Islet precursor cell (in vitro differentiated cells): ENCODE measurements around the gene DLL1.

ENCODE experiments used
- DNase-seq: peaks from one replicate; pipeline ENCODE4 v3.0.0-alpha.2; 2018

The DLL1 gene

DNA sequence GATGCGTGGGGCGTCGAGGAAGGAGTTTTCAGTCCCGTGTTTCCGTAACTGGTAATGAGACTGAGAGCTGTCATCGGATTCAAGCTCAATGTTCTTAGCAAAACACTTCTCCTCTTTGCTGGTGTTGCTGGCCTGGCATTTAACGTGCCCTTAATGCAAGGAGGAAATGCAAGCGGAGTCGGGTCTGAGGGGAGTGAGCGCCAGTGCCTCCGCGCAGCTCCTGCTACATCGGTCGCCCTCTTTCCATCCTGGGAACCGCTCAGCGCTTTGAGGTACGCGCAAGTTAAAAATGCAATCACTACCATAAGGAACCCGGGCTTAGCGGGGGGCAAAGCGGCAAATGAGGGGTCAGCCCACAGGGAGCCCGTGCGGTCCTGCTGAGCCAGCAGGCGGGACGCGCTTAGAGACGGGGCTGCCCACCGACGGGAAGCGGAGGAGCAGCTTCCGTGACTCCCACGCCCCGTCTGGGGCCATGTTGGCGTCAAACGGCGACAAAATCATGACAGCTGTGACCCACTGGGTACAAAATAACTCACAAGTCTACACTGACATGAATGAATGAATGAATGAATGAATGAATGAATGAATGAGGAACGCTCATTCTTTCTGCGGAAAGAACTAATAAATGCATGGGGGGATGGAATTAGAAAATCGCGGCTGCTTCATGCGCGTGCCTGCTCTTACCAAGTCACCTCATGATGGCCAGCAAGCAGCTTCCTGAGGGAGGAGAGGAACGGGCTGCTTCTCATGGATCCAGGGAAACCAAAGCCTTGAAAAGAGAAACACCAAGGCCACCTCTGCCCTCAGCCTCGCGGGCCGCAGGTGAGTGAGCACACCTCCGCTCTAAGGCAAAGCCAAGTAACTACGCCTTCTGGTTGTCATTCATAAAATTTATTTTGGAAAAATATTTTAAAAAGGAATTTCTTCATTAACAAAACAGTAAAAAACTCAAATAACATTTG, 9.3 kb downstream of the DLL1 start:
- DNase-seq: no peak

- DNase-seq: no peak
Observed at GRCh38 chr6:170280689-170281045, 10.2 kb downstream of the DLL1 start.

DNA sequence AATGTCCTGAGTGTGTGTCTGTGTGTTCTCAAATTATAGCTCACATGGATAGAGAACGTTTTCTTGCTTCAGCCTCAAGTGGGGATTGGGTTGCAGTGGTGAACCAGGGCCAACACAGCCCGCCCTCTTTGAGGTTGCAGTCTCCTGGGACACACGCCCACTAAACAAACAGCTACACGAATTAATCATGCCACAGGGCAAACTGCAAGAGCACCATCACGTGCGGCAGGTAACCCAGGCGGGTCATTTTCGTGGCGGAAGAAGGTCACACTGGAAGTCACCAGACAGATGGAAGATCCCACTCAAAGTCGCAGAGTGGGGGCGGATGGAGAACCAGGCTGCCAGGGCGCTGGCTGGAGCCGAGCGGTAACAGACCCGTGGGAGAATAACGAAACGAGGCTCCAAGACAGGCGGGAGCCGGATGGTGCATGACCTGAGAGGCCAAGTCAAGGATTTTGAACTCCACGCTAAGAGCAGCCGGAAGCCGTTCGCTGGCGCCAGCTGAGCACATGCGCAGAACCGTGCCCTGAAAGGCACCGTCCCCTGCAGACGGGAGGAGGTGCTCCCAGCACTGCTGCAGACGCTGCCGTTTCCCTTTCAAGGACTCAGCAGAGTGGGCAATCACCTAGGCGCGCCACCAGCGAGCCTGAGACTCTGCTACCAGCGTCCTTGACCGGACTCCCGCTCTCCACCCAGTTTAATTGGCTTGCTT, 10.7 kb downstream of the DLL1 start:
- no peak for DNase-seq

DNA sequence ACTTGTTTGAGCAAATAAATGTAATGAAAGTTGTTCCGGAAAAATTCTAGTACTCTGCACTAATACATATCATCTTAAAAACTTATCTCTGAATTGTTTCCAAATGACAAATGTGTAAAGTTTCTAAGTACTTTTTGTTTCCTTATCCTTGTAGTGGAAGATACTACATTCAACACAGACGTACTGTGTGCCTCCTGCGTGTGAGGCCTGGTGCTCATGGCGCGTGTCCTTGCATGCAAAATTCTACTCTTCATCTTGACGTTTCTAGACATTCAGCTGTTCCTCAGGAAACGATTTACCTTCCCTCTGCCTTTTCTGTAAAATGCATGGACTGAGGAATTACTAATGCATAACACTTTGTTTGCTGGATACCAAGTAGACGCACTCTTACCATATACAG, 11.5 kb downstream of the DLL1 start:
- DNase-seq: no peak

DNA sequence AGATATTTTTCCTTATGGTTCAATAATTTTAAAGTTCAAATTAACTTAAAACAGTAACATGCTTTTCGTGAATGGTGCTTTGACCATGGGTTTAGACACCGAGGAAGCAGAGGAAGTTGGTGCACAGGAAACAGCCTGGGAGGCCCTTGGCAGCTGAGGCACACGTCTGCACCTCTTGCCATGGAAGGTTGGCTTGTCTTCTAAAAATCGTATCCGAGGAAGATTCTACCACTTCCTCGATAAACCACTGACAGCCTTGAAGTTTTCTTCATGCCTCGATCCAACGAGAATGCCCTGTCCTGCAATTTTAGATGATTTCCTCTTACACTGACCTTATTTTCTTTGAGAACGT, 12.2 kb downstream of the DLL1 start:
- no peak for DNase-seq

DNA sequence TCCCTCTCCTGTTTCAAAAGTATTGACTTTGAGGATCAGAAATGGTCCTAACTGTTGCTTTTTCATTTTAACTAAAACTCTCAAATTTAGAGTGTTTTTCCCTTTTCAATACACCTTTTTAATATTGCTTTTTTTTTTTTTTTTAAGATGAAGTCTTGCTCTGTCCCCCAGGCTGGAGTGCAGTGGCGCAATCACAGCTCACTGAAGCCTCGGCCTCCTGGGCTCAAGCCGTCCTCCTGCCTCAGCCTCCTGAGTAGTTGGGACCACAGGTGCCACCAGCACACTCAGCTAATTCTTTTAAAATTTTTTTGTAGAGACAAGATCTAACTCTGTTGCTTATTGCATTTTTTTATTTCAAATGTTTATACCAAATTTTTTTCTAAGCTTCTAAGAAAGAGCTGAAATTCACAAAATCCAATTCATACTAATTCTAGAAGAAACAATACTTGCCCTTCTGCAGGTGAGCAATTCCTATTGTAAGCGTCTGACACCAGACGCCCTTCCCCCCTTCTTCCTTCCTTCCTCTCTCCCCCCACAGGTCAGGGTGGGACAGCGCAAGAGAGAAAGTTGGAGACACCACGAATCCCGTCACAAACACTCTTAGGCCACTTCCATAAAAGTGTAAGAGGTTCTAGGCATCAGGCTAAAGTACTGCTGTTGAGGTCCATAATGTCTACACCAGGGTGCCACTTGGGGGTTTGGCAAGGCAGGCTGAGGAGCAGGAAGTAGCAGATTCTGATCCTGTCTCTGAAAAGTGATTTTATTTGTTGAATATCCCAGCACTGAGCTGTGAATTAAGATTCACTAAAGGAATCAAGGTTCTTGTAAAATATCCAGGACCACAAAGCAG, 12.8 kb downstream of the DLL1 start:
- DNase-seq: no peak

GRCh38 chr6:170276369-170277057, 14.4 kb downstream of the DLL1 start:
- DNase-seq: no peak

DNA sequence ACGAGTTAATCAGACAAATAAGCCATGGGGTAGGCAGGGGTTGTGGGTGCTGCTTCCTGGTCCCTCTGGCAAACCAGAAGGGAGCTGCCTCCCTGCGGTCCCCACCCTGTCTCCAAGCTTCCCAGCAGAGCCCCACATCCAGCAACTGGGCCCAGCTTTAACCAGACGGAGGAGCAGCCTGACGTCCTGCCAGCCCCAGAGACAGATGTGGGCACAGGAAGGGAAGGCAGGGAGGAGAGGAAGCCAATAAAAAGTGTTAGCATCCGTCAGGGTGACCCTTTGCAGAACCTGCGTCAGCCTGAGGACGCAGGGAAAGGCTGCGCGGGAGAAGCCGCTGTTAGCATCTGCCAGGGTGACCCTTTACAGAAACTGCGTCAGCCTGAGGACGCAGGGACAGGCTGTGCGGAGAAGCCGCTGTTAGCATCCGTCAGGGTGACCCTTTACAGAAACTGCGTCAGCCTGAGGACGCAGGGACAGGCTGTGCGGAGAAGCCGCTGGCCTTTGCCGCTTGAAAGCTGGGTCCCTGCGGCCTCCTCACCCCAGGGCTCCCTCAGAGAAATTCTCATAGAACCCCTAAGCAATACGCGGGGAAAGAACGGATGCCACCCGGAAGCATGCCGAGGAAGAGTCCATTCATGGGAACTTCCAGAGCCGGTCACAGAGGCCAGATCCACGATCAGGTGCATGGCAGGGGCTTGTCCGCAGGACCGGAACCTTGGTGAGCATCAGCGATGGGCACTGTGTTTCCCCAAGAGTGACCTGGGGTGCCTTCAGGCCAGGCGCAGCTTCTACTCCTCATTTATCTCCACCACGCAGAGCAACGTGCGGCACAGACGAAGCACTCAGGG, 15.9 kb downstream of the DLL1 start:
- DNase-seq: no peak

- no peak for DNase-seq
Observed at GRCh38 chr6:170273681-170274080, 17.2 kb downstream of the DLL1 start.

- DNase-seq: no peak
Observed at GRCh38 chr6:170273191-170273590, 17.7 kb downstream of the DLL1 start.

GRCh38 chr6:170272341-170273065, 18.4 kb downstream of the DLL1 start:
- DNase-seq: no peak

DNA sequence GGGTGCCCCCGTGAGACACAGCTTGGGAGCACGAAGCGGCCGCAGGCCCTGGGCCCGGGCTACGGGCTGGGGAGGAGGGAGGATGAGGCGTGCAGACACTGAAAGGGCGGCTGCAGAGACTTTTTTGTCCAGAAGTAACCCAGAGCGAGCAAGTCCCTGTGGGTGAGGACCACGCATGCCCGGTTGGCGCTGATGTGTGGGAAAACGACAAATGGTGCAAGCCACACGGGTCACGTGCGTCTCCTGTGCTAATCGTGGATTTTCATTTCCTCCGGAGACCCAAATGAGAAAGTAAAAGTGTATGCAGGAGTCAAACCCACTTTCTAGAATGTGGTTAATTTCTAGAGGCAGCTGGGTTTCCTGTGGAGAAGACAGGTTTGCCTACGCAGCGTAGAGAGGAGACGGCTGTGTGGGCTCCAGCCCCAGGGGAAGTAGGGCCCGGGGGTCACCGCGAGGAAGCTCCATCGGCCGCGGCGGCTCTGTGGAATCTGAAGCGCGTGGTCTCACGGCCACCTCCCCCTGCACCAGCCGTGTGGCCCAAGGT, 19.0 kb downstream of the DLL1 start:
- no peak for DNase-seq

DNA sequence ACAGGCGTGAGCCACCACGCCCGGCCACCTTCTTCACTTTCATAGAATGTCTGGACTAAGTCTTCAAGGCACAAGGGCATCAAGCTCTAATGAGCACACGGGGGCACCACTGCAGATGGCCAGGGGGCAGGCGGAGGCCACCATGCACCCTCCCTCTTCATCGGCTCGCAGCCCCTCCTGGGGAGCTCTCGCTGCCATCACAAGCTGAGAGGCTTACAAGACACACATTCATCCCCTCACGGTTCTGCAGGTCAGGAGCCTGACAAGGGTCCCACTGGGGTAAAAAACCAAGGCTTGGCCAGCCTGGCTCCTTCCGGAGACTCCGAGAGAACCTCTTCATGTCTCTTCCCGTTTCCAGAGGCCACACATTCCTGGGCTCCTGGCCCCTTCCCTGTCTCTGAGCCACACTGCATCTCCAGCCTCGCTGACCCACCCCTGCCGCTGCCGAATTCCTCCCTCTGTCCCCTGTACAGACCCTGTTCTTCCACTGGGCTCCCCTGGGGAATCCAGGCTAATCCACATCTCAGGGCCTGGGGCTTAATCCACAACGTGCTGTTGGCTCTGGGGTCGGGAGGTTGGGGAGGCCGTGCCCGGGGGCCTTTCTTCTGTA, 19.8 kb downstream of the DLL1 start:
- no peak for DNase-seq

GRCh38 chr6:170269846-170270541, 20.9 kb downstream of the DLL1 start:
- DNase-seq: no peak

DNA sequence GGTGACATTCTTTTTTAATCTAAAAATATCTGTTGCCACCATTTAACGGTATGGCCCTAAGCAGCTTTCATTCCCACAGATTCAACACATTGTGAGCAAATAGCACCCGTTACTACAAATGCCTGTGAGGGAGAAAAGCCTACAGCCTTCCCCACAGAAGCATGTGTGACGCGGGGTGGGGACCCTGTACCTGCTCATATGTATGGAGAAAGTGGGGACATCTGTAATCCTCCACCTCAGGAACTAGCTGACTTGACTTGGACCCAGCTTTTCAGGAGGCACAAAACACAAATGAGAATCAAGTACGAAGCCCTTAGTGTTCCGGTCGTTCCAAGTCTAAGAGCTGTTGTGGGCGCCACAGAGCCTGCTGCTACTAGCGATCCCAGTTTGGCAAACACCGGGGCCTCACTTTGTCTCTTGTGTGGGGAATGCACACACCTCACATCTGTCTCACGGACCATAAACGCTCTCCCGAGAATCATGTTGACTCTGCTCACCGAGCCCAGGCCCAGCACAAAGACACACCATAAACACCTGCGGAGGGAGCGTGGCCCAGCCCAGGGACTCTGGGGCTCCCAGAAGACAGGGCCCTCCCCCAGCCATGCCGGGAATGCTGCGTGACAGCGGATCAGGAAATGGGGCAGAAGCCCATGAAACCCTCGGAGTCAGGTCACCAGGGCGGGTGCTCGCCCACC, 21.6 kb downstream of the DLL1 start:
- peak; percentile 79 for DNase-seq

DNA sequence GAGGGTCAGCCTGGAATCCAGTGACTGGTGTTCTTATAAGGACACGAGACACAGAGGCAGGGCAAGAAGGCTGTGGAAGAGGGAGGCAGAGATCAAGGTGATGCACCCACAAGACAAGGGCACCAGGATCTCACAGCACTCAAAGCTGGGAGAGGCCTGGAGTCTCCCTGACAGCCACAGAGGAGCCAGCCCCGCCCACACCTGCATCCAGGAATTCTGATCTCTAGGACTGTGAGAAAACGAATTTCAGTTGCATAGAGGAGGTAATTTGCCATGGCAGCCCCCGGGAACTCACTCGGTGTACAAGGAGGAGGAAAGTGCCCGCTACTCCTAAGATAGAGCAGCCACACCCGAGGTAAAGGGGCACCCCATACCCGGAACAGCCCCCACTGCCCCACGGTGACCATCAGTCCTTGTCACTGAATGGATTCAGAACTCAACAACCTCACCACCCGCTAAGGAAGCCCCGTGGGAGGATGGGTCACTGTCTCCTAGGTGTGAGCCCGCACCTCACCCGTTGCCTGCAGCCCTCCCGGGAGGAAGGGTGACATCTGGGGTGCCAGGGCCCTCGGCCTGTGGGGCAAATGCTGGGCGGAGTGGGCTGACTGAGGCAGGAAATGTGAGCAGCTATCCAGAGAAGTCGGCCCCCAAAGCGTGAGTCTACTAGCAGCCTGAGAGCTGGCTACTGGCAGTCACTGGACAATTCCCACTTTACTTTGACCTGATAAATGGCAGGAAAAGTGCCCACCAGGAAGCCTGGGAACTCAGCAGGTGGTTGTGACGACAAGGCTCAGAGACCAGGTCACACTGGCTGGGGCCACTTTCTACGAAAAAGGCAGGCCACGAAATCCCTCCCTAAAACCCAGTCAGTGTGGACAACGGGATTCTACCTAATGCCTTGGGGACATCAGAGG, 22.4 kb downstream of the DLL1 start:
- DNase-seq: no peak

DNA sequence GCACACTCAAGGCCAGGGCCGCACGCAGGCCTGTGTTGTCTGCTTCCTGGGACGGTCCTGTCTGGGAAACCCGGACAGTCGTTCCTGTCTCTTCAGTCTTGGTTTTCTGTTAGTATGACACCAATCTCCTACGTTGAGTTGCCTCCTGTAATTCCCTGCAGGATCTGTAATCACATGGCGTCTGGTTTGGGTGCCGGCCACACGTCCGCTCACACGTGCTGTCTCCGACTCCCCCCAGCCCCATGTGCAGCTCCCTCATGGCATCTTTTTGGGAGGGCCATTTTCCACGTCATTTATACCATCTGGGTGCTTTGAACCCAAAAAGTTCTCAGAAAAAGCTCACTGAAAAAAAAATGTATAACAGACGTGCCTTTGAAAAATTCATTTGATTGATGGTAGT, 23.2 kb downstream of the DLL1 start:
- DNase-seq: no peak
